ENCODE results near the gene RNASE12. TPM values are rescaled to one million over a fixed set of nuclear protein-coding genes. Genes with fewer than 3 reads are reported as not detected.

The RNASE12 gene
- total and polyA plus RNA-seq, 2 experiments from 2014 or later: not detected

GRCh38 chr14:20610002-20610765, 19.0 kb upstream of the RNASE12 start:
- Histone ChIP-seq H3K27me3 (no peaks in the 10 kb centered on the region), H3K4me1 (ENCODE audit: low read depth) (peaks cover 5% of the 10 kb centered on the region), H3K9me3 (ENCODE audit: low read depth) (no peaks in the 10 kb centered on the region), H3K27ac (no peak overlapping the region), H3K36me3 (no peaks in the 10 kb centered on the region), H3K4me3 (peak overlapping the region; percentile 96)
- TF ChIP-seq CTCF (IDR thresholded peaks at IDR 0.05; ENCODE audit: low read depth, low read length): no peak
- DNase-seq (ENCODE audit: low read depth in 1 of 2, low spot score in 1 of 2): peak; percentile 69 to 80

- Histone ChIP-seq H3K4me3 (peak overlapping the region; percentile 96), H3K27ac (no peak overlapping the region), H3K9me3 (ENCODE audit: low read depth) (no peaks in the 10 kb centered on the region), H3K4me1 (ENCODE audit: low read depth) (peaks cover 2% of the 10 kb centered on the region), H3K36me3 (no peaks in the 10 kb centered on the region), H3K27me3 (no peaks in the 10 kb centered on the region)
- TF ChIP-seq CTCF (IDR thresholded peaks at IDR 0.05; ENCODE audit: low read depth, low read length): peak; percentile 86
- DNase-seq (ENCODE audit: low read depth in 1 of 2, low spot score in 1 of 2): peak; percentile 88 to 93
These were observed 18.2 kb upstream of the RNASE12 start for GRCh38 chr14:20609215-20610001.

GRCh38 chr14:20608383-20609110, 17.4 kb upstream of the RNASE12 start:
- DNase-seq (ENCODE audit: low read depth in 1 of 2, low spot score in 1 of 2): no peak
- no peaks in the 10 kb centered on the region for H3K27me3 ChIP-seq
- no peaks in the 10 kb centered on the region for H3K9me3 ChIP-seq (ENCODE audit: low read depth)
- H3K27ac ChIP-seq: no peak overlapping the region
- no peak overlapping the region for H3K4me3 ChIP-seq
- TF ChIP-seq CTCF (IDR thresholded peaks at IDR 0.05; ENCODE audit: low read depth, low read length): no peak
- no peaks in the 10 kb centered on the region for H3K36me3 ChIP-seq
- no peaks in the 10 kb centered on the region for H3K4me1 ChIP-seq (ENCODE audit: low read depth)

- H3K27ac ChIP-seq: no peak overlapping the region
These were observed 16.4 kb upstream of the RNASE12 start for GRCh38 chr14:20607617-20608016.

More at GRCh38 chr14:20607617-20608016, 16.4 kb upstream of the RNASE12 start:
- H3K4me1 ChIP-seq (ENCODE audit: low read depth): no peaks in the 10 kb centered on the region
- H3K4me3 ChIP-seq: no peak overlapping the region
- no peaks in the 10 kb centered on the region for H3K9me3 ChIP-seq (ENCODE audit: low read depth)
- H3K36me3 ChIP-seq: no peaks in the 10 kb centered on the region
- no peak for DNase-seq (ENCODE audit: low read depth in 1 of 2, low spot score in 1 of 2)
- H3K27me3 ChIP-seq: no peaks in the 10 kb centered on the region
- no peak for TF ChIP-seq CTCF (IDR thresholded peaks at IDR 0.05; ENCODE audit: low read depth, low read length)
